HFFc6 (cell line): ENCODE results near the gene CEACAM6. TPM values are rescaled to one million over a fixed set of nuclear protein-coding genes. Genes with fewer than 3 reads are reported as not detected.

ENCODE experiments used
- DNase-seq: peaks from one replicate; pipeline ENCODE4 v3.0.0-alpha.2; 2018
- H3K27ac Mint-ChIP-seq: 2 replicates; pipeline ENCODE4 v1.8.0; 2020; ENCODE audit warnings: mild to moderate bottlenecking, mixed read lengths
- H3K27me3 Mint-ChIP-seq: 2 replicates; pipeline ENCODE4 v1.8.0; 2021; ENCODE audit warnings: mild to moderate bottlenecking, moderate library complexity, mixed read lengths; ENCODE audit not compliant: insufficient read depth
- H3K36me3 Mint-ChIP-seq: 2 replicates; pipeline ENCODE4 v1.8.0; 2021; ENCODE audit warnings: low read depth, mixed read lengths
- H3K4me1 Mint-ChIP-seq: 2 replicates; pipeline ENCODE4 v1.8.0; 2020; ENCODE audit warnings: low read depth, mixed read lengths
- H3K4me3 Mint-ChIP-seq: 2 replicates; pipeline ENCODE4 v1.8.0; 2020; ENCODE audit warnings: mild to moderate bottlenecking, moderate library complexity, mixed read lengths
- H3K9me3 Mint-ChIP-seq: 2 replicates; pipeline ENCODE4 v1.8.0; 2020; ENCODE audit warnings: mild to moderate bottlenecking, mixed read lengths
- total RNA-seq, 6 experiments: library from RNA; stranded (reverse); fragmentation: NEBNext Ultra II Directional; extraction: Animal tissue kit (Norgen Biotek cat#: 25700); gene quantifications; 2 replicates in 1 of 6; 3 replicates in 5 of 6; pipeline ENCODE4 v1.2.3, GENCODE V29; 2021
- TF ChIP-seq, protein P1 (sequence below): fragments of 200-600 bp; sonication (generic); IDR thresholded peaks from 2 replicates; pipeline ENCODE4 v1.5.0; 2021; ENCODE audit warnings: antibody characterized with exemption, mild to moderate bottlenecking

Gene CEACAM6
- total RNA-seq, 6 experiments from 2014 or later = not detected

DNA sequence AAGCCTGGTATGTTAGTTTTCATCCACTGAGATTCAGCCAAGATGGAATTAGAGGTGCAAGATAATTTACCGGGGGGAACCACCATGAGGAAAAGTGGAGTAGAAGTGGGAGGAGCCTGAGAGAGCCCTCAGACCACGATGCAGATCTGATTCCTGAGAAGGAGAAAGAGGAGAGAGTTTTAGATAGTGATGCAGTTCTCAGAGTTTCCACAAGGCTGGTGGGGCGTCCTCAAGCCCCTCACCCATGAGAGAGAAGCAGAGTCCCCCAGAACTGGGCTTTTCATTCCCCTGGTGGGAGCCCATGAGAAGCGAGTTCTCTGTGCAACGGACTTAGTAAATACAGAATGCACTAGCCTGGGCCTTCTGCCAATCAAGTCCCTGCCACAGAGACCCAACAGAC, 28.8 kb upstream of the CEACAM6 start:
- H3K4me1 Mint-ChIP-seq = no peaks in the 10 kb centered on the region
- peaks cover 9% of the 10 kb centered on the region for H3K27me3 Mint-ChIP-seq
- no peak overlapping the region for H3K27ac Mint-ChIP-seq
- TF ChIP-seq, protein P1, sequence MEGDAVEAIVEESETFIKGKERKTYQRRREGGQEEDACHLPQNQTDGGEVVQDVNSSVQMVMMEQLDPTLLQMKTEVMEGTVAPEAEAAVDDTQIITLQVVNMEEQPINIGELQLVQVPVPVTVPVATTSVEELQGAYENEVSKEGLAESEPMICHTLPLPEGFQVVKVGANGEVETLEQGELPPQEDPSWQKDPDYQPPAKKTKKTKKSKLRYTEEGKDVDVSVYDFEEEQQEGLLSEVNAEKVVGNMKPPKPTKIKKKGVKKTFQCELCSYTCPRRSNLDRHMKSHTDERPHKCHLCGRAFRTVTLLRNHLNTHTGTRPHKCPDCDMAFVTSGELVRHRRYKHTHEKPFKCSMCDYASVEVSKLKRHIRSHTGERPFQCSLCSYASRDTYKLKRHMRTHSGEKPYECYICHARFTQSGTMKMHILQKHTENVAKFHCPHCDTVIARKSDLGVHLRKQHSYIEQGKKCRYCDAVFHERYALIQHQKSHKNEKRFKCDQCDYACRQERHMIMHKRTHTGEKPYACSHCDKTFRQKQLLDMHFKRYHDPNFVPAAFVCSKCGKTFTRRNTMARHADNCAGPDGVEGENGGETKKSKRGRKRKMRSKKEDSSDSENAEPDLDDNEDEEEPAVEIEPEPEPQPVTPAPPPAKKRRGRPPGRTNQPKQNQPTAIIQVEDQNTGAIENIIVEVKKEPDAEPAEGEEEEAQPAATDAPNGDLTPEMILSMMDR = peak; percentile 18; the same call in 1 of the 2 replicates
- DNase-seq = no peak
- no peaks in the 10 kb centered on the region for H3K36me3 Mint-ChIP-seq
- no peaks in the 10 kb centered on the region for H3K9me3 Mint-ChIP-seq
- H3K4me3 Mint-ChIP-seq = no peak overlapping the region

DNA sequence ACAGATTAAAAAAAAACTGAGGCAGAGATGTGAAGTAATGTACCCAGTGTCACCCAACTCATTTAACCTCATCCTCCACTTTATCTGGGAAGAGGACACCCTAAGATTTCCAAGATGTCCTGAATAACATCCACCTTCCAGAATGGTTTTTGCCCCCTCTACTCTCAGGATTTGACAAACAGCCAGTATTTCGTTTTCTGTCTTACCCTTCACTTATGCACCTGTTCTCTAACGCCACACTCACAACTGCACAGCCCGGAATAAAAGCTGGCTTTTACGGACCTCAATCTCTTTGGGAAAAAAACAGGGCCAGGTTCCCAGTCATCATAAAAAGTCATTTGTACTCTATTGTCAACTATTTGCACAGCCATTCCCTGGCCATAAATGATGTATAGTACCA, 21.2 kb upstream of the CEACAM6 start:
- no peaks in the 10 kb centered on the region for H3K4me1 Mint-ChIP-seq
- H3K36me3 Mint-ChIP-seq = no peaks in the 10 kb centered on the region
- TF ChIP-seq, protein P1 = no peak
- H3K27me3 Mint-ChIP-seq = peaks cover 23% of the 10 kb centered on the region
- no peak for DNase-seq
- H3K4me3 Mint-ChIP-seq = no peak overlapping the region
- H3K27ac Mint-ChIP-seq = no peak overlapping the region
- no peaks in the 10 kb centered on the region for H3K9me3 Mint-ChIP-seq

DNA sequence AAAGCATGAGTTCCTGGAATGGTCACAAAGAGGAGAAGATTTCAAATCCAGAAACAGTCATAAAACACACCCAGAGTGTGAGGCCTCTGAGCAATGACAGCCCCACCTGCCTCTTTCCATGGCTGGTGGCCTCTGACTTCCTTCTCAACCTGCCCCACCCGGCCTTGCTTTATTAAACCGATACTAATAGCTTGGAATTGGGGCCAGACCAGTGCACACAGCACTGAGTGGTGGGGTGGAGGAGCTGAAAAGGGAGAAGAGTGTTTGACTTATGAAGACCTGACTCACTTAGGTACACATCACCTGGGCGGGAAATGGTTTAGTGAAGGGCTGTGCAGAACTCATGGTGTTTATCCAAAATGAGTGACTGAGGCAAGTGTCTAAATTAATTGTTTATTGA, 20.7 kb upstream of the CEACAM6 start:
- Mint-ChIP-seq H3K27me3 (peaks cover 20% of the 10 kb centered on the region), H3K9me3 (no peaks in the 10 kb centered on the region), H3K4me3 (no peak overlapping the region), H3K27ac (no peak overlapping the region), H3K4me1 (no peaks in the 10 kb centered on the region), H3K36me3 (no peaks in the 10 kb centered on the region)
- no peak for DNase-seq
- TF ChIP-seq, protein P1 = no peak

DNA sequence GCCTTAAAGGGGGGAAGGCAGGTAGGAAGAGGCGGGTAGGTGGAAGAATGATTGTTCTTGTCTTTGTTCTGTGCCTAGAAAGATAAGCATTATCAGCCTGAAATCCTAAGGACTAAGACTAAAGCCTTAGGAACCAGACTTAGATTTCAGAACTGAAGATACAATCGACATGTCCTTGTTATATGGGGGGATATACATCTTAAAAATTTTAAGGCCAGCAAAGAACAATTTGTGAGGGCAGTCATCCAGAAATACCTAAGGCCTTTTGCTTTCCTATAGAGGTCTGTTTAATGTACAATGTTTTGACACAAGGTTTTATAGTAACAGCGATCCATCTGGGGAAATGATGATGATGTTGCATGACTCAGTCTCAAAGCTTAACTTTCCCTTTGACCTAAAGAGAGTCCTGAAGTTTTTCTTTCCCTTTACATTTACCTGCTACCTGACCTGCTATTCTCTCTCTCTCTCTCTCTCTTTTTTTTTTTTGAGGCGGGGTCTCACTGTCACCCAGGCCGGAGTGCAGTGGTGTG, 20.2 kb upstream of the CEACAM6 start:
- H3K27ac Mint-ChIP-seq = no peak overlapping the region
- no peaks in the 10 kb centered on the region for H3K4me1 Mint-ChIP-seq
- DNase-seq = no peak
- H3K4me3 Mint-ChIP-seq = no peak overlapping the region
- H3K27me3 Mint-ChIP-seq = peaks cover 24% of the 10 kb centered on the region
- no peaks in the 10 kb centered on the region for H3K36me3 Mint-ChIP-seq
- H3K9me3 Mint-ChIP-seq = no peaks in the 10 kb centered on the region
- TF ChIP-seq, protein P1 = no peak

DNA sequence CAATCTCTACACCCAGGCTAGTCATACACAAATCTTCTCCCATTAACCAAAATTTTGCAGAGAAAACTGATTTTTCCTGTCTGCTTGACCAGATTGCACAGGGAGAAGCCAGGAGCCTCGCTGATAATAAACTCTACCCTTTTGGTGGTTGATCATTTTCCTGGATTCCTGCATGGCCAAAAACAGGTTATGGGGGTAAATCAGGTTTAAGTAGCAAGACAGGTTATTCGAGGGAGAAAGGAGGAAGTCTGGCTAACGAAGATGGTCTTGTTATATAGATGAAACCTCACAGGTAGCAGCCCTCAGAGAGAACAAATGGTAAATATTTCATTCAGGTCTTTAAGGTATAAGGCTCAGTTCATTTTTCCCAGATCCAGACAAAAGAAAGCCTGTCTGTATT, 16.0 kb upstream of the CEACAM6 start:
- DNase-seq = no peak
- Mint-ChIP-seq H3K27me3 (peaks cover 20% of the 10 kb centered on the region), H3K9me3 (no peaks in the 10 kb centered on the region), H3K36me3 (no peaks in the 10 kb centered on the region), H3K4me1 (no peaks in the 10 kb centered on the region), H3K27ac (no peak overlapping the region), H3K4me3 (no peak overlapping the region)
- TF ChIP-seq, protein P1 = no peak
